Neural crest cell (in vitro differentiated cells): ENCODE results near the gene SMARCA4. TPM values are rescaled to one million over a fixed set of nuclear protein-coding genes. Genes with fewer than 3 reads are reported as not detected.
"Not testable (repeated sequence)": the region's sequence is repeated elsewhere in the genome, so short reads cannot be mapped to it uniquely, and the experiment has no call there.

Experiments
- DNase-seq: peaks from one replicate; pipeline ENCODE4 v3.0.0; 2021; ENCODE audit warnings: low read depth, mixed read lengths, low spot score
- H3K27ac Mint-ChIP-seq: one replicate; pipeline ENCODE4 v1.8.0; 2021; ENCODE audit warnings: mild to moderate bottlenecking, mixed read lengths; ENCODE audit not compliant: unreplicated experiment
- H3K27me3 Mint-ChIP-seq: 2 replicates; pipeline ENCODE4 v1.8.0; 2021; ENCODE audit warnings: low read depth, mild to moderate bottlenecking, mixed read lengths
- H3K36me3 Mint-ChIP-seq: 2 replicates; pipeline ENCODE4 v1.8.0; 2021; ENCODE audit warnings: low read depth, mild to moderate bottlenecking, mixed read lengths
- H3K4me1 Mint-ChIP-seq: 2 replicates; pipeline ENCODE4 v1.8.0; 2021; ENCODE audit warnings: mixed read lengths
- H3K4me3 Mint-ChIP-seq: one replicate; pipeline ENCODE4 v1.8.0; 2021; ENCODE audit warnings: mild to moderate bottlenecking, mixed read lengths
- H3K9me3 Mint-ChIP-seq: 2 replicates; pipeline ENCODE4 v1.8.0; 2021; ENCODE audit warnings: mixed read lengths
- total RNA-seq: library from RNA; stranded (reverse); gene quantifications from 2 replicates; pipeline ENCODE4 v1.2.1, GENCODE V29; 2021
- TF ChIP-seq, protein P1 (sequence below): fragments of 200-600 bp; sonication (generic); conservative IDR thresholded peaks from 2 replicates; pipeline ENCODE4 v1.5.0; 2021; ENCODE audit warnings: antibody characterized with exemption, mild to moderate bottlenecking

SMARCA4 gene
- total RNA-seq, 1 donor from 2014 or later, result 363 TPM

DNA sequence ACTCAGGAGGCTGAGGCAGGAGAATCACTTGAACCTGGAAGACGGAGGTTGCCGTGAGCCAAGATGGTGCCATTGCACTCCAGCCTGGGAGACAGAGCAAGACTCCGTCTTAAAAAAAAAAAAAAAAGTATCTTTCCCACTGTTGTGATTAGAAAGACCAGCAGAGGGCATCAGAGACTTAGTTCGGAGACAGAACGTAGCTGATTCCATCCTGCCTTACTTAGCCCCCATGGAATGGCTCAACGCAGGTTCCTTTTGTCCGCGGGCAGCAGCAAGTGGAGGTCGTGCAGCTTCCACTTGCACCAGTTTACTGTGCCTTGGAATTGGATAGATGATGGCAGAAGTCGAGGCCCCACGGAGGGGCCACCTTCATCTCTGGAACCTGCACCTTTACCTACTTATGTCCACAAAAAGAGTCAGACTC lies 24.2 kb upstream of the SMARCA4 start:
- Mint-ChIP-seq H3K9me3 (no peaks in the 10 kb centered on the region), H3K36me3 (no peaks in the 10 kb centered on the region), H3K27ac (peak overlapping the region; percentile 78), H3K4me3 (peak overlapping the region; percentile 61), H3K27me3 (no peaks in the 10 kb centered on the region), H3K4me1 (peaks cover 8% of the 10 kb centered on the region)
- TF ChIP-seq, protein P1, sequence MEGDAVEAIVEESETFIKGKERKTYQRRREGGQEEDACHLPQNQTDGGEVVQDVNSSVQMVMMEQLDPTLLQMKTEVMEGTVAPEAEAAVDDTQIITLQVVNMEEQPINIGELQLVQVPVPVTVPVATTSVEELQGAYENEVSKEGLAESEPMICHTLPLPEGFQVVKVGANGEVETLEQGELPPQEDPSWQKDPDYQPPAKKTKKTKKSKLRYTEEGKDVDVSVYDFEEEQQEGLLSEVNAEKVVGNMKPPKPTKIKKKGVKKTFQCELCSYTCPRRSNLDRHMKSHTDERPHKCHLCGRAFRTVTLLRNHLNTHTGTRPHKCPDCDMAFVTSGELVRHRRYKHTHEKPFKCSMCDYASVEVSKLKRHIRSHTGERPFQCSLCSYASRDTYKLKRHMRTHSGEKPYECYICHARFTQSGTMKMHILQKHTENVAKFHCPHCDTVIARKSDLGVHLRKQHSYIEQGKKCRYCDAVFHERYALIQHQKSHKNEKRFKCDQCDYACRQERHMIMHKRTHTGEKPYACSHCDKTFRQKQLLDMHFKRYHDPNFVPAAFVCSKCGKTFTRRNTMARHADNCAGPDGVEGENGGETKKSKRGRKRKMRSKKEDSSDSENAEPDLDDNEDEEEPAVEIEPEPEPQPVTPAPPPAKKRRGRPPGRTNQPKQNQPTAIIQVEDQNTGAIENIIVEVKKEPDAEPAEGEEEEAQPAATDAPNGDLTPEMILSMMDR, result peak; percentile 79
- DNase-seq, result peak; percentile 59

DNA sequence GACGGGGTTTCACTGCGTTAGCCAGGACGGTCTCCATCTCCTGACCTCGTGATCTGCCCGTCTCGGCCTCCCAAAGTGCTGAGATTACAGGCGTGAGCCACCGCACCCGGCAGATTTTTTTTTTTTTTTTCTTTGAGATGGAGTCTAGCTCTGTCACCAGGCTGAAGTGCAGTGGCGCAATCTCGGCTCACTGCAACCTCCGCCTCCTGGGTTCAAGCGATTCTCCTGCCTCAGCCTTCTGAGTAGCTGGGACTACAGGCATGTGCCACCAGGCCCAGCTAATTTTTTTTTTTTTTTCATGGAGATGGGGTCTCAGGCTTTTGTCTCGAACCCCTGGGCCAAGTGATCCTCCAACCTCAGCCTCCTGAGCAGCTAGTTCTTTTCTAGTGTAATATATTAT lies 19.2 kb upstream of the SMARCA4 start:
- not testable (repeated sequence) for DNase-seq, H3K9me3 Mint-ChIP-seq, H3K27me3 Mint-ChIP-seq, H3K27ac Mint-ChIP-seq, H3K36me3 Mint-ChIP-seq
- Mint-ChIP-seq H3K4me1 (peaks cover 12% of the 10 kb centered on the region), H3K4me3 (peak overlapping the region; percentile 27)

DNA sequence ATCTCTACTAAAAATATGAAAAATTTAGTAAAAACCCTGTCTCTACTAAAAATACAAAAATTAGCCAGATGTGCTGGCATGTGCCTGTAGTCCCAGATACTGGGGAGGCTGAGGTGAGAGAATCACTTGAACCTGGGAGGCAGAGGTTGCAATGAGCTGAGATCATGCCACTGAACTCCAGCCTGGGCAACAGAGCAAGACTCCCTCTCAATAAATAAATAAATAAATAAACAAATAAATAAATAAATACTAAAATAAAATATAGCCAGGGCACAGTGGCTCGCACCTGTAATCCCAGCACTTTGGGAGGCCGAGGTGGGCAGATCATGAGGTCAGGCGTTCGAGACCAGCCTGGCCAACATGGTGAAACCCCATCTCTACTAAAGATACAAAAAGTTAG lies 17.4 kb upstream of the SMARCA4 start:
- not testable (repeated sequence) for H3K9me3 Mint-ChIP-seq, H3K36me3 Mint-ChIP-seq, H3K27me3 Mint-ChIP-seq, H3K27ac Mint-ChIP-seq, DNase-seq, H3K4me3 Mint-ChIP-seq, H3K4me1 Mint-ChIP-seq

DNA sequence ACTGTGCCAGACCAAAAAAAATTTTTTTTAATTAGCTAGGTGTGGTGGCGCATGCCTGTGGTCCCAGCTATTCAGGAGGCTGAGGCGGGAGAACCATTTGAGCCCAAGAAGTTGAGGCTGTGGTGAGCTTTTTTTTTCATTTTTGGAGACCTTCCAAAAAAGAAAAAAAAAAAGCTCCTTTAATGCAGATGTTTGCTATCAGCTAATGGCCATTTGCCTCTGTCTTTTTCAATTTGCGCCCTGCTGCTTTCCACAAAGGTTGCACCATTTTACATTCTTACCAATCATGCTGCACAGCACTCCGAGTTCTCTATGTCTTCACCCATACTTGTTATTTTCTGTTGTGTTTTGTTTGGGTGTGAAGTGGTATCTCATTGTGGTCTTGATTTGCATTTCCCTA lies 15.6 kb upstream of the SMARCA4 start:
- no peaks in the 10 kb centered on the region for H3K27me3 Mint-ChIP-seq
- DNase-seq, result no peak
- H3K4me3 Mint-ChIP-seq, result no peak overlapping the region

DNA sequence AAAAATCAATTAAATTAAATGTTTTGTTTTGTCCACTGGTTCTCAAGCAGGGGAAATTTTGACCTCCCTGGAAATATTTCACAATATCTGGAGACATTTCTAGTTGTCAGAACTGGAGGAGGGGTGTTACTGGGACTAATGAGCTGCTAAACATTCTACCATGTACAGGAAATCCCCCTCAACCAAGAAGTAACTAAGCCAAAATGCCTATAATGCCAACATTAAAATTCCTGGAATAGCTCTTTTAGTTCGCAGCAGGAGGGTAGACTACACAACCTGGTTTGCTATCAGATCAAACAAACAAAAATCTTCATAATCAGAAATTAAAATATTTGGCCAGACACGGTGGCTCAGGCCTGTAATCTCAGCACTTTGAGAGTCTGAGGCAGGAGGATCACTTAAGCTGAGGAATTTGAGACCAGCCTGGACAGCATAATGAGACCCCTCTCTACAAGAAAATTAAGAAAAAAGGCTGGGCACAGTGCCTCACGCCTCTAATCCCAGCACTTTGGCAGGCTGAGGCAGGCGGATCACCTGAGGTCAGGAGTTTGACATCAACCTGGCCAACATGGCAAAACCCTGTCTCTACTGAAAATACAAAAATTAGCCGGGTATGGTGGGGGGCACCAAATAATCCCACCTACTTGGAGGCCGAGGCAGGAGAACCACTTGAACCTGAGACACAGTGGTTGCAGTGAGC lies 13.7 kb upstream of the SMARCA4 start:
- Mint-ChIP-seq H3K27ac (no peak overlapping the region), H3K4me1 (peaks cover 2% of the 10 kb centered on the region), H3K36me3 (no peaks in the 10 kb centered on the region), H3K4me3 (no peak overlapping the region), H3K9me3 (no peaks in the 10 kb centered on the region), H3K27me3 (no peaks in the 10 kb centered on the region)
- TF ChIP-seq, protein P1, result no peak
- DNase-seq, result no peak

More for the DNA sequence above, 15.6 kb upstream of the SMARCA4 start:
- no peaks in the 10 kb centered on the region for H3K36me3 Mint-ChIP-seq
- peaks cover 9% of the 10 kb centered on the region for H3K4me1 Mint-ChIP-seq
- H3K27ac Mint-ChIP-seq, result no peak overlapping the region
- TF ChIP-seq, protein P1, result no peak
- no peaks in the 10 kb centered on the region for H3K9me3 Mint-ChIP-seq

DNA sequence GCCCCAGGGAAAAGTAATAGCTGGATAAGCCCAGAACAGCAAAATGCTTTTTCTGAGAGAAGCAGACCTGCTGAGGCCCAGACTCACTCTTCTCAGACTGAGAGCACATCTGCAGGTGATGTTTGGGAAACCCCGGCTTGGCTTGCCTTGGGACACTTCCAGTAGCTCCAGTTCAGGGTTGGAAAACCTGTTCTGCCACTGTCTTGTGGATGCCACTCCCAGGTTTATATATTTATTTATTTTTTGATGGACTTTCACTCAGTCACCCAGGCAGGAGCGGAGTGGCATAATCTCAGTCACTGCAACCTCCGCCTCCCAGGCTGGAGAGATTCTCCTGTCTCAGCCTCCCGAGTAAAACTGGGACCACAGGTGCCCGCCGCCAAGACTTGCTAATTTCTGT lies 8.0 kb upstream of the SMARCA4 start:
- no peaks in the 10 kb centered on the region for H3K27me3 Mint-ChIP-seq
- no peak for DNase-seq
- H3K4me1 Mint-ChIP-seq, result no peaks in the 10 kb centered on the region
- no peak overlapping the region for H3K27ac Mint-ChIP-seq
- H3K9me3 Mint-ChIP-seq, result no peaks in the 10 kb centered on the region
- TF ChIP-seq, protein P1, result no peak
- no peak overlapping the region for H3K4me3 Mint-ChIP-seq
- no peaks in the 10 kb centered on the region for H3K36me3 Mint-ChIP-seq

DNA sequence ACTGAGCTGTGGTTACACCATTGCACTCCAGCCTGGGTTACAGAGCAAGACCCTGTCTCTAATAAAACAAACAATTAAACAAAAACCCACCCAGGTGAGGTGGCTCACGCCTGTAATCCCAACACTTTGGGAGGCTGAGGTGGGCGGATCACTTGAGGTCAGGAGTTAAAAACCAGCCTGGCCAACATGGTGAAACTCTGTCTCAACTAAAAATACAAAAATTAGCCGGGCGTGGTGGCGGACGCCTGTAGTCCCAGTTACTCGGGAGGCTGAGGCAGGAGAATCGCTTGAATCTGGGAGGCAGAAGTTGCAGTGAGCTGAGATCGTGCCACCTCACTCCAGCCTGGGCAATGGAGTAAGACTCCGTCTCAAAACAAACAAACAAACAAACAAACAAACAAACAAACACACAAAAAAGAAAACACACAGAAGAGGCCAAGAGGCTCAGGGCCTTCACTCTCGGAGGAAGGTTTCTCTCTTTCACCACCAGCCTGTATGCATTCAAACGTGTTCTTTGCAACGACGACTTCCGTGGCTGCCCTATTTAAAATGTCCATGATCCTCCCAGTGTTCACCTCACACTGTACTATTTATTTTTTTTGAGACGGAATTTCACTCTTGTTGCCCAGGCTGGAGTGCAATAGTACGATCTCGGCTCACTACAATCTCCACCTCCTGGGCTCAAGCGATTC lies 1.4 kb upstream of the SMARCA4 start:
- H3K4me1 Mint-ChIP-seq, result peaks cover 23% of the 10 kb centered on the region
- not testable (repeated sequence) for H3K27me3 Mint-ChIP-seq, DNase-seq, H3K9me3 Mint-ChIP-seq, H3K36me3 Mint-ChIP-seq
- H3K4me3 Mint-ChIP-seq, result peak overlapping the region; percentile 92
- H3K27ac Mint-ChIP-seq, result peak overlapping the region; percentile 95
